SK-N-SH (cell line): ENCODE data around the gene ATP1A1. TPM values are rescaled to one million over a fixed set of nuclear protein-coding genes. Genes with fewer than 3 reads are reported as not detected.

Source experiments
- CTCF ChIA-PET: fragments of 300-600, 350-600 bp; formaldehyde crosslinking; extraction: SDS; loops from one replicate; lab custom pipeline; 2021; lab: Yijun Ruan, JAX
- POLR2A ChIA-PET: fragments of 350-600 bp; sonication (Branson Sonifier 250); formaldehyde crosslinking; extraction: SDS; loops from one replicate; lab custom pipeline; 2020; ENCODE audit warnings: antibody characterized with exemption, inconsistent platforms; lab: Yijun Ruan, JAX
- DNase-seq: peaks from one replicate; pipeline ENCODE4 v3.0.0; 2012
- H2AFZ ChIP-seq: fragments of 200-600 bp; sonication (generic); 2 replicates; pipeline ENCODE4 v1.8.1; 2016; ENCODE audit warnings: antibody characterized with exemption, mild to moderate bottlenecking, low read depth
- H3F3A ChIP-seq: fragments of 200-600 bp; sonication (generic); replicated peaks from 2 replicates; pipeline ENCODE3; 2016; ENCODE audit warnings: antibody characterized with exemption, mild to moderate bottlenecking; ENCODE audit not compliant: insufficient read depth
- H3K27ac ChIP-seq, 2 experiments: fragments of 200-500 bp in 1 of 2; fragments of 200-600 bp in 1 of 2; sonication (Bioruptor generic) in 1 of 2; sonication (generic), shearing (Covaris generic) in 1 of 2; 2 replicates each; pipeline versions ENCODE4 v1.5.1 to v1.6.1; 2014 to 2016; ENCODE audit warnings: low read depth in 2 of 2, inconsistent platforms in 1 of 2, low read length in 1 of 2, mild to moderate bottlenecking in 1 of 2, mixed read lengths in 1 of 2
- H3K27me3 ChIP-seq: fragments of 200-600 bp; sonication (generic), shearing (Covaris generic); 2 replicates; pipeline ENCODE4 v1.6.1; 2016; ENCODE audit warnings: mixed run types; ENCODE audit not compliant: insufficient read depth
- H3K36me3 ChIP-seq, 2 experiments: fragments of 200-500 bp in 1 of 2; fragments of 200-600 bp in 1 of 2; sonication (Bioruptor generic) in 1 of 2; sonication (generic) in 1 of 2; replicated peaks in 1 of 2; 2 replicates each; pipeline versions ENCODE3 to v1.5.1; 2014 to 2016; ENCODE audit warnings: low read length in 1 of 2, mild to moderate bottlenecking in 1 of 2; ENCODE audit not compliant: insufficient read depth in 2 of 2, control insufficient read depth in 1 of 2
- H3K4me1 ChIP-seq, 2 experiments: fragments of 200-500 bp in 1 of 2; fragments of 200-600 bp in 1 of 2; sonication (Bioruptor generic) in 1 of 2; sonication (generic), shearing (Covaris generic) in 1 of 2; 2 replicates each; pipeline versions ENCODE4 v1.5.1 to v1.6.1; 2014 to 2016; ENCODE audit warnings: low read depth in 1 of 2, low read length in 1 of 2, mixed run types in 1 of 2; ENCODE audit not compliant: insufficient read depth in 2 of 2, control insufficient read depth in 1 of 2
- H3K4me2 ChIP-seq: fragments of 200-600 bp; sonication (generic), shearing (Covaris generic); 2 replicates; pipeline ENCODE4 v1.6.1; 2017; ENCODE audit warnings: mixed run types
- H3K4me3 ChIP-seq, 2 experiments: fragments of 200-500 bp in 1 of 2; fragments of 200-600 bp in 1 of 2; sonication (Bioruptor generic) in 1 of 2; sonication (generic), shearing (Covaris generic) in 1 of 2; 2 replicates each; pipeline versions ENCODE4 v1.5.1 to v1.8.1; 2014 to 2016; ENCODE audit warnings: low read depth in 2 of 2, inconsistent platforms in 1 of 2, low read length in 1 of 2, mild to moderate bottlenecking in 1 of 2, mixed read lengths in 1 of 2, moderate library complexity in 1 of 2
- H3K79me2 ChIP-seq: fragments of 200-600 bp; sonication (generic); 2 replicates; pipeline ENCODE4 v1.8.1; 2017; ENCODE audit warnings: mild to moderate bottlenecking; ENCODE audit not compliant: insufficient read depth
- H3K9ac ChIP-seq: fragments of 200-600 bp; sonication (generic); 2 replicates; pipeline ENCODE4 v1.6.1; 2017; ENCODE audit warnings: mixed run types
- H3K9me2 ChIP-seq: fragments of 200-600 bp; sonication (generic); 2 replicates; pipeline ENCODE4 v1.6.1; 2017; ENCODE audit warnings: mixed run types
- H3K9me3 ChIP-seq: fragments of 200-600 bp; sonication (generic); 2 replicates; pipeline ENCODE4 v1.6.1; 2017; ENCODE audit warnings: mixed run types, mild to moderate bottlenecking, moderate library complexity
- H4K20me1 ChIP-seq: fragments of 200-600 bp; sonication (generic); 2 replicates; pipeline ENCODE4 v1.6.1; 2017; ENCODE audit warnings: mild to moderate bottlenecking, mixed run types; ENCODE audit not compliant: insufficient read depth
- CTCF ChIP-seq: fragments of 200-600 bp; sonication (generic); IDR thresholded peaks from 2 replicates; pipeline ENCODE4 v1.6.1; 2017; ENCODE audit warnings: antibody characterized with exemption, mild to moderate bottlenecking, moderate library complexity
- ELF1 ChIP-seq: IDR thresholded peaks from 2 replicates; pipeline ENCODE4 v1.4.0; 2012
- EP300 ChIP-seq, 2 experiments: IDR thresholded peaks; 2 replicates each; pipeline versions ENCODE4 v1.4.0 to v1.6.1; 2012; ENCODE audit warnings: borderline replicate concordance in 1 of 2, low read depth in 1 of 2, low read length in 1 of 2
- GATA2 ChIP-seq: sonication (generic); formaldehyde crosslinking; IDR thresholded peaks from 2 replicates; pipeline ENCODE4 v1.5.0; 2020; ENCODE audit warnings: mild to moderate bottlenecking, missing genetic modification reagents
- JUND ChIP-seq: IDR thresholded peaks from 2 replicates; pipeline ENCODE4 v1.4.0; 2012
- NRF1 ChIP-seq: IDR thresholded peaks from 2 replicates; pipeline ENCODE4 v1.6.1; 2012; ENCODE audit warnings: low read depth, mild to moderate bottlenecking, low read length
- POLR2AphosphoS5 ChIP-seq: IDR thresholded peaks from 2 replicates; pipeline ENCODE4 v1.6.1; 2012; ENCODE audit warnings: low read depth, low read length
- REST ChIP-seq: IDR thresholded peaks from 2 replicates; pipeline ENCODE4 v1.6.1; 2012; ENCODE audit warnings: mild to moderate bottlenecking, low read depth, low read length, moderate library complexity
- RFX5 ChIP-seq: IDR thresholded peaks from 2 replicates; pipeline ENCODE4 v1.6.1; 2012; ENCODE audit warnings: mild to moderate bottlenecking, improper control_type of control experiment, low read length
- RXRA ChIP-seq: IDR thresholded peaks from 2 replicates; pipeline ENCODE4 v1.4.0; 2012; ENCODE audit warnings: low read depth, mild to moderate bottlenecking, borderline replicate concordance
- TAF1 ChIP-seq: IDR thresholded peaks from 2 replicates; pipeline ENCODE4 v1.6.1; 2012; ENCODE audit warnings: low read depth, mild to moderate bottlenecking, low read length, moderate library complexity, borderline replicate concordance
- TEAD4 ChIP-seq: IDR thresholded peaks from 2 replicates; pipeline ENCODE4 v1.4.0; 2012; ENCODE audit warnings: mild to moderate bottlenecking, borderline replicate concordance; ENCODE audit not compliant: insufficient read depth
- USF1 ChIP-seq: IDR thresholded peaks from 2 replicates; pipeline ENCODE4 v1.4.0; 2012; ENCODE audit warnings: low read depth, borderline replicate concordance
- USF2 ChIP-seq: fragments of 150-350 bp; IDR thresholded peaks from 2 replicates; pipeline ENCODE4 v1.6.1; 2017; ENCODE audit warnings: antibody characterized with exemption, low read length, low read depth, borderline replicate concordance
- WGBS: methylation state at CpG from one replicate; pipeline ENCODE4 v1.1.6; 2017; ENCODE audit warnings: low lambda C conversion rate; 5-methylcytosine and 5-hydroxymethylcytosine counted together
- polyA plus RNA-seq, 3 experiments: library from polyadenylated mRNA; depleted of rRNA; stranded (reverse); fragments of >200 nt; gene quantifications; 2 replicates each; pipeline ENCODE4 v1.2.3, GENCODE V29; 2012

ATP1A1 gene
- polyA plus RNA-seq, 1 of the 3 experiments (the other 2 are of a cell fraction), result 233 TPM

- no peak for TF ChIP-seq REST
Observed at GRCh38 chr1:116440731-116441130, 67.7 kb downstream of the ATP1A1 start (continued).

- Histone ChIP-seq H3K27me3 (no peaks in the 10 kb centered on the region), H2AFZ (no peak overlapping the region), H3K27ac (no peak overlapping the region), H3K4me2 (no peak overlapping the region), H3K36me3 (no peaks in the 10 kb centered on the region), H4K20me1 (no peaks in the 10 kb centered on the region), H3K79me2 (no peaks in the 10 kb centered on the region), H3K9me3 (no peaks in the 10 kb centered on the region), H3K4me3 (no peak overlapping the region), H3F3A (no peaks in the 10 kb centered on the region), H3K4me1 (no peaks in the 10 kb centered on the region), H3K9ac (no peak overlapping the region), H3K9me2 (no peaks in the 10 kb centered on the region)
- CTCF ChIA-PET, result interaction anchor here (1.0 to 1.4 kb wide), 2 partner anchors 37 to 40 kb away, joined by 4 read pairs; no protein-coding TSS in a partner anchor
- DNase-seq, result no peak
- POLR2A ChIA-PET, result interaction anchor here (0.7 kb wide), 1 partner anchor 25 kb away, joined by 3 read pairs; no protein-coding TSS in a partner anchor
- TF ChIP-seq JUND (no peak), RXRA (no peak), USF1 (no peak), TAF1 (no peak), REST (no peak), USF2 (no peak), CTCF (no peak), NRF1 (no peak), TEAD4 (no peak), POLR2AphosphoS5 (no peak), GATA2 (CRISPR knock-in tag) (no peak), RFX5 (no peak), EP300 (IDR thresholded peaks at IDR 0.05; ENCODE audit: borderline replicate concordance in 1 of 2, low read depth in 1 of 2, low read length in 1 of 2) (no peak), ELF1 (no peak)
- 43% methylated on average over 1 of the region's 1 CpG for WGBS
Observed at GRCh38 chr1:116445534-116445933, 72.5 kb downstream of the ATP1A1 start.
